ENCODE measurements around the gene PSMB1.

Gene PSMB1

GRCh38 chr6:170552765-170553533 lies at the start of gene PSMB1:
Gene PSMB1 (minus strand): TSS chr6:170553307. CDS start chr6:170553242, 65 bp downstream.
- DNase-seq (ENCODE audit: low read depth in 2 of 2), result peak; percentile 74 to 78

DNA sequence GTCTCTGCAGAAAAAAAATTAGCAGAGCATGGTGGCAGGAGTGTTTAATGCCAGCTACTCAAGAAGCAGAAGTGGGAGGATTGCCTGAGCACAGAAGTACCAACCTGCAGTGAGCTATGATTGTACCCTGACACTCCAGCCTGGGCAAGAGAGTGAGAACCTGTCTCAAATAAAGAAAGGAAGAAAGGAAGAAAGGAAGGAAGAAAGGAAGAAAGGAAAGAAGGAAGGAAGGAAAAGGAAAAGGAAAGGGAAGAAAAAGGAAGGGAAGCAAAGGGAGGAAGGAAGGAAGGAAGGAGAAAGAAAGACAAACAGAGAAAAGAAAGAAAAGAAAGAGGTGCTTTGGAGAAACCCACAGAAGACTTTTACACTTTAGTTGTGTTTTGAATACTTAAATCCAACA lies 44.2 kb upstream of the PSMB1 start:
- DNase-seq (ENCODE audit: low read depth in 2 of 2), result no peak

DNA sequence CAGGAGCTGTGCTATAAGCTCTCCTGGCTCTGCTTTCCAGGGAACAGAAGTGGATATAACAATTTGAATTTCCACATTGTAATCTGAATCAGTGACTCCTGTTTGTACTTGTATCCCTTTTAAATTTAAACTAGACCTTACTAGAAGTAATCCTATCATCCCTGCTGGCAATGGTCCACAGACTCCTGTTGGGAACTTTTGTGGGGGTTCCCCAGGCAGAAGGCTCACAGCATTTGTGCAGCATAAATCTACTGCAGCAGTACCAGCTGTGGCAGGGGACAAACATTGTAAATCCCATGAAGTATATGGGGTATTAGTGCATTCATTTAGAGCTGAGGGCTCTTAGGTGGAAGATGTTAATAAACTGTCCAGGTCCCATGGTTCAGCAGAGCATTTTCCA lies 43.3 kb upstream of the PSMB1 start:
- DNase-seq (ENCODE audit: low read depth in 2 of 2), result no peak

DNA sequence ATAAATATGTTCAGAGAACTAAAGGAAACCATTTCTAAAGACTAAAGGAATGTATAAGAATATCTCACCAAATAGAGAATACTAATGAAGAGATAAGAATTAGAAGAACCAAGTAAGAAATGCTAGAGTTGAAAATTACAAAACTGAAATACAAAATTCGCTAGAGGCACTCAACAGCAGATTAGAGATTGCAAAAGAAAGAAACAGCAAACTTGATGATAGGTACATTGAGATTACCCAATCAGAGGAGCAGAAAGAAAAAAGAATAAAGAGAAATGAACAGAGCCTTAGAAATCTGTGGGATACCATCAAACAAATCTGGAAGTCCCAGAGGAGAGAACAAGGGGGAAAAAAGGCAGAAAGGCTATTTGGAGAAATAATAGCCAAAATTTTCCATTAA lies 37.6 kb upstream of the PSMB1 start:
- DNase-seq (ENCODE audit: low read depth in 2 of 2), result no peak

GRCh38 chr6:170584954-170585498 lies 31.9 kb upstream of the PSMB1 start:
- no peak for DNase-seq (ENCODE audit: low read depth in 2 of 2)

- DNase-seq (ENCODE audit: low read depth in 2 of 2), result peak; percentile 81 to 90
Measured at GRCh38 chr6:170584181-170584953, 31.3 kb upstream of the PSMB1 start, which contains the start of gene PDCD2. Gene PDCD2 (minus strand): TSS chr6:170584637. CDS start chr6:170584581, 56 bp downstream.

DNA sequence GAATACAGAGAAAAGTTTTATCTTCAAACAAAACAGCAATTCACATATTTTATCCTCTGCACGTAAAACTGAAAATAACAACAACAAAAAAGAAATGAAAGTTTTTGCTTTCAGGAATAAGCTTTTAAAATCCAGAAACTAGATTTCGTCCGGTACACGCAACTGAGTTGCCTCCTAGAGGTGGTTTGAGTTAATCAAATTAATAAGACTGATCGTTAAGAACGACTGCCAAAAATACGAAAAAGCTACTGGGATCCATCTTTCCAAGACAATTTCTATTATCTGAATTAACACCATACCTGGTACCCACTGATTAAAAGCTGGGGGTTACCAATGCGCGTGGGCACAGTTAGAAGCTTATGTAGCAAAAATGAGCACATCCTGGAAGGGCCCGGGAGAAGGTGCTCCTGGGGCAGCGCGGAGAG lies 30.7 kb upstream of the PSMB1 start:
- DNase-seq (ENCODE audit: low read depth in 2 of 2), result no peak

GRCh38 chr6:170578909-170579308 lies 25.8 kb upstream of the PSMB1 start:
- no peak for DNase-seq (ENCODE audit: low read depth in 2 of 2)

- DNase-seq (ENCODE audit: low read depth in 2 of 2), result no peak
Measured at GRCh38 chr6:170575250-170575649, 22.1 kb upstream of the PSMB1 start.

GRCh38 chr6:170572704-170573466 lies 19.8 kb upstream of the PSMB1 start:
- no peak for DNase-seq (ENCODE audit: low read depth in 2 of 2)

DNA sequence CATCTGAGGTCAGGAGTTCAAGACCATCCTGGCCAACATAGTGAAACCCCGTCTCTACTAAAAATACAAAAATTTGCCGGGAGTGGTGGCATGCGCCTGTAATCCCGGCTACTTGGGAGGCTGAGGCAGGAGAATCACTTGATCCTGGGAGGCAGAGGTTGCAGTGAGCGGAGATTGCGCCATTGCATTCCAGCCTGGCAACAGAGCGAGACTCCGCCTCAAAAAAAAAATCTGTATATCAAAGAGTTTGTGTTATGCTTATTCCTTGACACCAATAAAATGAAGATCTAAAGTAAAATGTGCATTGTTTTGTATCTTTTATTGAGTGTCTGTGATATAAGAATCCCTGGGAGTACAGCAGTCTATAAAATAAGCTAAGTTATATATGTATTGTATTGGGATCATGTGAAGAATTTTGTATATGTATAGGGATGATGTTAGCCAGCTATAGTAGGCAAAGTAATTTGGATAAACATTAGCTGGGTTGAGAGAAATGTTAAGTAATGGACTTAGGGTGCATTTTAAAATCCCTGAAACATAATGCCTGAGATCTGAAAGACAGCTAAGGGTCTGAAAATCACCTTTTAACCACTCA lies 11.9 kb upstream of the PSMB1 start:
- DNase-seq (ENCODE audit: low read depth in 2 of 2), result no peak

DNA sequence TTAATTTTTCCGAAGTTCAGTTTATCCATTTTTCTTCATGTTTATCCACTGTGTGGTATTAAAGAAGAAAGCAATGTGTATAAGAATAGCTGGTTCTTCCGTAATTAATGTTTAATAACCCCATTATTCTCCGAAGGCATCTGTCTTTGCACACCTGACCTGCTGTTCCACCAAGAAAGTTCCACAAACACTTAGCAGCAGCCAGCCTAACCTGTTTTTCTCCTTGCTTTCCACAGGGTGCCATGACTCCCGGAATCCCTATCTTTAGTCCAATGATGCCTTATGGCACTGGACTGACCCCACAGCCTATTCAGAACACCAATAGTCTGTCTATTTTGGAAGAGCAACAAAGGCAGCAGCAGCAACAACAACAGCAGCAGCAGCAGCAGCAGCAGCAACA lies 8.4 kb upstream of the PSMB1 start:
- DNase-seq (ENCODE audit: low read depth in 2 of 2), result no peak

GRCh38 chr6:170555305-170555704 lies 2.2 kb upstream of the PSMB1 start:
- no peak for DNase-seq (ENCODE audit: low read depth in 2 of 2)

DNA sequence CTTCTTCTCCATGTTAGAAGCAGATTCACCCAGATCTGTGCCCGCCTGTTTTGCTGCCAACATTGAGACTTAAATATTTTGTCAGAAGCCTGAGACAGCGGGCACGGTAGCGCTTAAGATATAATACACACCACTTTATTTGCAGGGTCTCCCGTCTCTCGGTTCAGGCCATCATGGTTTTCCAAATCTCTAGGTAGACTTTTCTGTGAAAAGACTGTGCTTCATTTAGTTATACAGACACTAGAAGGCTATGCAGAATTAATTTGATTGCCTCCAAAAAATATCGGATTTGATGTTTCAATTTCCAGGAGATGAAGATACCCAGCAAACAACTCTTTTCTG lies 1.7 kb upstream of the PSMB1 start:
- no peak for DNase-seq (ENCODE audit: low read depth in 2 of 2)

DNA sequence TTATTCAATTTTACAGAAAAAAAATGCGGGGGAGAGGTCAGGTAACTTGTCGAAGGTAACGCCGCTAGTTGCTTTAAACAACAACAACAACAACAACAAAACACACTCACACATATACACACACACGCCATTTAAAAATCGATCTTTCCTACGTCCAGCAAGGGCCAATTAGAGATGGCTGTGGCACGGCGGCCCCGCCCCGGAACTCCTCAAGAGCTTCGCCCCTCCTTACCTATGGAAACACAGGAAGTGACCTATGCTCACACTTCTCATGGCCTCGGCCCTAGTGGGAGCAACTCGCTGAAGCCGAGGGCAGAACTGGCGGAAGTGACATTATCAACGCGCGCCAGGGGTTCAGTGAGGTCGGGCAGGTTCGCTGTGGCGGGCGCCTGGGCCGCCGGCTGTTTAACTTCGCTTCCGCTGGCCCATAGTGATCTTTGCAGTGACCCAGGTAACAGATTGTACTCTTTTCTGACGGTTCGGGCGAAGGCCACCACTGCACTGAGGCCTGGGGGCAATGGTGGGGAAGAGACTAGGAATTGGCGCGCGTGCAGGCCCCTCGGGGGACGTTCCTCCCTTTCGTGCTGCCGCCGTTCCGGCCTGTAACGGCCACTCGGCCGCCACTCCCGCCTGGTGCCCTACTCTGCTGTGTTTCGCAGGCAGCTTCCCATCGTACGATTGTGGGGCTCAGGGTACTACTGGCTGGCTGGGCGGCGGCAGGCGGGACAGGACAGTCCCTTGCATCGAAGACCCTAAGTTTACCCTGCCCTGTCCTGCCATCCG lies 1.1 kb upstream of the PSMB1 start, which contains the start of gene TBP:
TSS of gene TBP (plus strand) at position 357 of the 783 bp plus-strand sequence. CDS start 2,661 bp downstream, outside the sequence.
- peak; percentile 95 to 97 for DNase-seq (ENCODE audit: low read depth in 2 of 2)

DNA sequence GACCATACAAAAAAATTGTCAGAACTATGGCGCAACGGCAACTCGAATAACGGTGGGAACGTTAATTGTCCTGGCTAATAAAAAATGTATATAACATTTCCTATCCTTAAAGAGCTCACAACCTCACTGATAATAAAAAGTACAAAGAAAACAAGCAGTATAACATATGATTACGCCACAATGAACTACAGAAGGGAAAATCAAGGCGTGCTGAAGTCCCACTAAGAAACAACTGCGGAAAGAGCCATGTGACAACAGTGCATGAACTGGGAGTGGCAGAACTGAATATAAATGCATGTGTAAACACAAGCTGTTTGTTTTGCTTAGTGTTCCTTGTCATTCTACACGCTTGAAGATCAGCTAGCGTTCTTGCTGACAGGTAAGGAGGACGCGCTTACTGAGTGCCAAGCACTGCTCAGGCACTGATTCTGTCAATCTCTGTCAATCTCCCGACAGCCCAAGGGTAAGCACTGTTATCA lies 466 bp upstream of the PSMB1 start:
- DNase-seq (ENCODE audit: low read depth in 2 of 2), result peak in 1 of 2 donors; percentile 2

- DNase-seq (ENCODE audit: low read depth in 2 of 2), result no peak
Measured at GRCh38 chr6:170545405-170545804, 7.7 kb downstream of the PSMB1 start.

GRCh38 chr6:170542031-170542719 lies 10.9 kb downstream of the PSMB1 start:
- DNase-seq (ENCODE audit: low read depth in 2 of 2), result no peak

GRCh38 chr6:170537329-170537728 lies 15.8 kb downstream of the PSMB1 start:
- no peak for DNase-seq (ENCODE audit: low read depth in 2 of 2)

GRCh38 chr6:170536671-170537070 lies 16.4 kb downstream of the PSMB1 start:
- DNase-seq (ENCODE audit: low read depth in 2 of 2), result no peak
